BLaER1 treated with 17β-estradiol and CSF1 and Interleukin-3, amounts not matched to agents 10 nM and 100 nM (cell line): ENCODE data around the gene MSX1.
A peak's percentile ranks its signal among the peaks of the same experiment; 100 is the strongest.

Source experiments
- H3K27ac ChIP-seq, 11 experiments: shearing (Covaris generic); formaldehyde crosslinking; 2 replicates each; pipeline ENCODE4 v1.8.1; 2022
- H3K27me3 ChIP-seq, 11 experiments: shearing (Covaris generic); formaldehyde crosslinking; 2 replicates each; pipeline ENCODE4 v1.8.1; 2022
- H3K36me3 ChIP-seq, 11 experiments: shearing (Covaris generic); formaldehyde crosslinking; 2 replicates each; pipeline ENCODE4 v1.8.1; 2022
- H3K4me1 ChIP-seq, 10 experiments: shearing (Covaris generic); formaldehyde crosslinking; 2 replicates each; pipeline ENCODE4 v1.8.1; 2022
- H3K4me2 ChIP-seq, 11 experiments: shearing (Covaris generic); formaldehyde crosslinking; 2 replicates each; pipeline ENCODE4 v1.8.1; 2022
- H3K4me3 ChIP-seq, 10 experiments: shearing (Covaris generic); formaldehyde crosslinking; 2 replicates each; pipeline ENCODE4 v1.8.1; 2022
- H3K9ac ChIP-seq, 11 experiments: shearing (Covaris generic); formaldehyde crosslinking; 2 replicates each; pipeline ENCODE4 v1.8.1; 2022
- H3K9me3 ChIP-seq, 11 experiments: shearing (Covaris generic); formaldehyde crosslinking; replicated peaks in 1 of 11; 2 replicates each; pipeline ENCODE4 v1.8.1; 2022
- H4K20me1 ChIP-seq, 11 experiments: shearing (Covaris generic); formaldehyde crosslinking; 2 replicates each; pipeline ENCODE4 v1.8.1; 2022
- Cebpa-rat ChIP-seq, 11 experiments: shearing (Covaris generic); IDR thresholded peaks; 2 replicates each; pipeline ENCODE4 v1.8.1; 2022

Gene MSX1

DNA sequence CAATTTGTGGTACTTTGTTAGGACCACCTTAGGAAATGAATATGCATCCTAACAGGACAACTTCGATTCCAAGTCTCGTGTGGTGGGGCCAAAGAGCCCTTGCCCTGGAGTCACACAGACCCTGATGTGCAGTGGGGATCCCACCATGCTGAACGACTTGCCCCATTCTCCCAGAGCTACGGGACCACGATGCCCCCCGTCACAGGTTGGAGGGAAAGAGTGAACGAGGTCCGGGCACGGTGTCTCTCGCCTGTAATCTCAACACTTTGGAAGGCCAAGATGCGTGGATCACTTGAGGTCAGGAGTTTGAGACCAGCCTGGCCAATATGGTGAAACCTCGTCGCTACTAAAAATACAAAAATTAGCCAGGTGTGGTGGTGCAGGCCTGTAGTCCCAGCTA is 14.4 kb upstream of the MSX1 start:
- H3K27ac ChIP-seq = no peak overlapping the region
- no peak overlapping the region for H3K4me2 ChIP-seq
- H3K4me1 ChIP-seq = peaks cover 9 to 25% (median 17%) of the 10 kb centered on the region in 10 experiments
- no peak overlapping the region for H3K9ac ChIP-seq
- H3K27me3 ChIP-seq = peaks cover 0 to 13% (median 6%) of the 10 kb centered on the region in 11 experiments; a peak in 13 of 22 replicates
- no peak overlapping the region for H3K4me3 ChIP-seq
- H3K9me3 ChIP-seq = no peaks in the 10 kb centered on the region
- TF ChIP-seq Cebpa-rat (IDR thresholded peaks at IDR 0.05) = no peak
- H3K36me3 ChIP-seq = no peaks in the 10 kb centered on the region
- peaks cover 0 to 8% (median 0%) of the 10 kb centered on the region in 11 experiments; a peak in 5 of 22 replicates for H4K20me1 ChIP-seq

DNA sequence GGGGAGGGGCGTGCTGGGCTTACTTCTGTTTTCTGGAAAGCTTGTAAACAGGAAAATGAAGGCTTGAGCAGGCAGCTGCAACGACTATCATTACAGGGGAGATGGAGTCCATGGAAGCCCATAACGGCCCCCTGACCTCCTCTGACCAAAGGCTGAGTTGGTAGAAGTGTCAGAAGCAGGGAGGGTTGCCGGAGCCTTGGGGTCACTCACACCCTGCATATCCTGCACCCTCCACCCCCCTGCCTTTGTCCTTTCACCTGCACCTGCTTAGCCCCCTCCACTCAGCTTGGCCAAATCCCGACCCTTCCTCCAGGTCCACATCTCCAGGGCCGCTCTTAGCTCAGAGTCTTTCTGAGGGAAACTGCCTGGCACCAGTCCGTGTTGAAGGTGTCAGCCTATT is 12.5 kb upstream of the MSX1 start:
- Histone ChIP-seq H3K36me3 (no peaks in the 10 kb centered on the region), H4K20me1 (peaks cover 0 to 25% (median 2%) of the 10 kb centered on the region in 11 experiments; a peak in 7 of 22 replicates), H3K27me3 (peaks cover 17 to 33% (median 23%) of the 10 kb centered on the region in 11 experiments), H3K27ac (no peak overlapping the region), H3K4me2 (peak overlapping the region; percentile 41 to 74 (median 63)), H3K9ac (no peak overlapping the region), H3K4me3 (no peak overlapping the region), H3K9me3 (no peaks in the 10 kb centered on the region), H3K4me1 (peaks cover 9 to 23% (median 16%) of the 10 kb centered on the region in 10 experiments)
- no peak for TF ChIP-seq Cebpa-rat (IDR thresholded peaks at IDR 0.05)

DNA sequence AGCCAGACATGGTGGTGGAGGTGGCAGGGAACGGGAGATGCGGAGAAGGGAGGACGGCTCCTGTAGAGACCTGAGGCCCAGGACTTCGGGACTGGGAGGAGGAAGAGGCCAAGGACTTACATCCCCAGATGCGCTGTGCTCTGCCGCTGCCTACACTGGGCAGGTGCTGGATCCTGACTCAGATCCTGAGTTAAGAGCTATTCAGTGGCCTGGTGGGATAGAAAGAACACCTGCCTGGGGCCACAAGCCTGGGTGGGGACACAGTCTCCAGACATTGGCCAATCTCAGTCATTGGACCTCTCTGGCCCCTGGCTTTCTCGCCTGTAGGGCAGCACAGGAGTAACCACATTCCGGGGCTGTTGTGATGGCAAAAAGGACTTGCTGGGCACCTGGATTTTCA is 10.9 kb upstream of the MSX1 start:
- Histone ChIP-seq H3K27ac (no peak overlapping the region), H3K9ac (no peak overlapping the region), H3K9me3 (no peaks in the 10 kb centered on the region), H3K36me3 (no peaks in the 10 kb centered on the region), H3K4me3 (no peak overlapping the region), H4K20me1 (peaks cover 0 to 40% (median 17%) of the 10 kb centered on the region in 11 experiments; a peak in 16 of 22 replicates), H3K27me3 (peaks cover 32 to 48% (median 39%) of the 10 kb centered on the region in 11 experiments), H3K4me1 (peaks cover 15 to 32% (median 28%) of the 10 kb centered on the region in 10 experiments), H3K4me2 (no peak overlapping the region)
- no peak for TF ChIP-seq Cebpa-rat (IDR thresholded peaks at IDR 0.05)

DNA sequence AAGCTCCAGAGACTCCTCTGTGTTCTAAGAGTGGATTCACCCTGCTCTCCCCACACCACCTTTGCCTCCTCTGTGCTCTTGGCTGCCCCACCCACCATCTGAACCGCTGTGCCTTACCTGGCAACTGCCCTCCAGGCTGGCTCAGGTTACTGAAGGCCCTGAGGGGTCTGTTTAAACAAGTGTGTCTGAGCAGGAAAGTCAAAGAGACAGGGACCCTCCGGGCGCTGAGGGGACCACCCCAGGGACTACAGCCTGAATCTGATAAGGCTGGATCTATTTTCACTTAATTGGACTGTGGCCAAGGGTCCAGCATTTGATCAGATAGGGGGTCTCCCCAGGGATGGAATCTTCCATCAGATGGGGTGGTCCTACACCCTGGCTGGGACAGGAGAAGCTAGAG is 10.4 kb upstream of the MSX1 start:
- Histone ChIP-seq H3K4me2 (no peak overlapping the region), H3K27ac (no peak overlapping the region), H3K9me3 (no peaks in the 10 kb centered on the region), H3K9ac (no peak overlapping the region), H3K27me3 (peaks cover 38 to 54% (median 44%) of the 10 kb centered on the region in 11 experiments), H3K4me3 (no peak overlapping the region), H4K20me1 (peaks cover 0 to 46% (median 21%) of the 10 kb centered on the region in 11 experiments; a peak in 16 of 22 replicates), H3K36me3 (no peaks in the 10 kb centered on the region), H3K4me1 (peaks cover 17 to 35% (median 30%) of the 10 kb centered on the region in 10 experiments)
- no peak for TF ChIP-seq Cebpa-rat (IDR thresholded peaks at IDR 0.05)

GRCh38 chr4:4849524-4850193 is 9.8 kb upstream of the MSX1 start:
- TF ChIP-seq Cebpa-rat (IDR thresholded peaks at IDR 0.05) = no peak
- H4K20me1 ChIP-seq = peaks cover 0 to 51% (median 27%) of the 10 kb centered on the region in 11 experiments; a peak in 17 of 22 replicates
- no peak overlapping the region for H3K9ac ChIP-seq
- H3K36me3 ChIP-seq = no peaks in the 10 kb centered on the region
- H3K4me1 ChIP-seq = peaks cover 20 to 35% (median 30%) of the 10 kb centered on the region in 10 experiments
- peaks cover 43 to 59% (median 50%) of the 10 kb centered on the region in 11 experiments for H3K27me3 ChIP-seq
- no peak overlapping the region for H3K4me2 ChIP-seq
- no peaks in the 10 kb centered on the region for H3K9me3 ChIP-seq
- H3K4me3 ChIP-seq = no peak overlapping the region
- no peak overlapping the region for H3K27ac ChIP-seq

- H3K4me3 ChIP-seq = no peak overlapping the region
- no peak overlapping the region for H3K4me2 ChIP-seq
- H4K20me1 ChIP-seq = peaks cover 0 to 63% (median 40%) of the 10 kb centered on the region in 11 experiments; a peak in 19 of 22 replicates
- no peak overlapping the region for H3K9ac ChIP-seq
- TF ChIP-seq Cebpa-rat (IDR thresholded peaks at IDR 0.05) = no peak
- no peak overlapping the region for H3K27ac ChIP-seq
- H3K27me3 ChIP-seq = peaks cover 58 to 74% (median 64%) of the 10 kb centered on the region in 11 experiments
- peaks cover 25 to 37% (median 28%) of the 10 kb centered on the region in 10 experiments for H3K4me1 ChIP-seq
- no peaks in the 10 kb centered on the region for H3K9me3 ChIP-seq
- no peaks in the 10 kb centered on the region for H3K36me3 ChIP-seq
Measured at GRCh38 chr4:4851081-4851480, 8.4 kb upstream of the MSX1 start.

DNA sequence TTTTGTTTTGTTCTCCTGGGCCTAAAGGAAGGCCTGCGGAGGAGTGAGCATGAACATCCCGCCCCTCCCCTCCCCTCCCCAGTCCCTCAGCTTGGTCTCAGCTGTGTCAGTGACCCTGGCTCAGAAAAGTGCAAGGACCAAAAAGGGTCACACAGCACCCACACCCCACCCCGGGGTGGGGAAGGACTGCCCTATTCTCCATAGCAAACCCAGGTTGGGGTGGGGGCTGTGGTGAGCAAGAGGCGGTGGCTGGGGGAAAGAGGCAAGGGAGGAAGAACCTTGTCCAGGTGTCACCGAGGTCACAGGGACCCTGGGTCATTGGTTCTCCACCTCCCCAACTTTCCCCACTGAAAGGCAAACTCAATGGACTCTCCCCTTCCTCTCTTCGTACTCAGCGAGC is 7.6 kb upstream of the MSX1 start:
- no peak overlapping the region for H3K9ac ChIP-seq
- H3K36me3 ChIP-seq = no peaks in the 10 kb centered on the region
- peaks cover 24 to 36% (median 27%) of the 10 kb centered on the region in 10 experiments for H3K4me1 ChIP-seq
- H4K20me1 ChIP-seq = peaks cover 0 to 70% (median 48%) of the 10 kb centered on the region in 11 experiments; a peak in 19 of 22 replicates
- H3K27ac ChIP-seq = no peak overlapping the region
- H3K4me3 ChIP-seq = no peak overlapping the region
- peak overlapping the region in 2 of 11 experiments; percentile 89 to 98; a peak in 3 of 22 replicates for H3K4me2 ChIP-seq
- TF ChIP-seq Cebpa-rat (IDR thresholded peaks at IDR 0.05) = no peak
- H3K27me3 ChIP-seq = peaks cover 66 to 82% (median 72%) of the 10 kb centered on the region in 11 experiments
- H3K9me3 ChIP-seq = no peaks in the 10 kb centered on the region

DNA sequence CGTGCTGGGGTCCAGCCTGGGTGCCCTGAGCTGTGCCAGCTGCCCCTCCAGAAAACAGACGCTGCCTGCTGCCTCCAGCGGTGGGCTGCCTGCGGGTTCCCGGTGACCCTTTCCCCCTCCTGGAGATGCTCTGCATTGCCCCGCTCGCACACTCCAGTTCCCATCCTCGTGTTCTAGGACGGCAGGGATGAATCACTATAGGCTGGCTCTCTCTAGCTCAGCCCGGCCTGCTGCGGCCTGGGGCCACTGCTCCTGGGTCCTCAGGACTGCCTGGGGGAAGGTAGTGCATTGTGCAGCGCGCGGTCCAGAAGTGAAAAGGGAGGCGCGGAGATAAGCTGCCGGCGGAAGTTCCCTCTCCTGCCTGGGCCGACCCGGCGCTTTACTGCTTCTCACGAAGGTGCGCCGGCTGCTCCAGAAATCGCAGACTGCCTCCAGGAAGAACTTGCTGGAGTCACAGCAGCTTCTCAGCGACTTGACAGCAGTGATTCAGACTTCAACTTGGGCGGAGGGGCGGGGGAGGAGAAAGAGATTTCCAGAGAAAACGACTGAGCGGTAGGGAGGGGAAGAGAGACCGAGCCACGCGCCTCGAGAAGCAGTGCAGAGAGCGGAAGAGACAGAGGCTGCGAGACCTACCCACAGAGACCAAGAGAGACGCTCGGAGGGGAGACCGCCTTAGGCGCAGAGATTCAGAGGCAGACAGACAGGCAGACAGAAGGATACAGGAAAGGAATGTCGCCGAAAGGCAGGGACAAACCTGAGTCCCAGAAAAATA is 6.7 kb upstream of the MSX1 start:
- peaks cover 75 to 91% (median 81%) of the 10 kb centered on the region in 11 experiments for H3K27me3 ChIP-seq

More for the DNA sequence above, 6.7 kb upstream of the MSX1 start:
- H3K4me3 ChIP-seq = peak overlapping the region; percentile 28 to 63 (median 46)
- H3K4me1 ChIP-seq = peaks cover 19 to 39% (median 24%) of the 10 kb centered on the region in 10 experiments; a peak in 19 of 20 replicates
- peaks cover 0 to 78% (median 55%) of the 10 kb centered on the region in 11 experiments; a peak in 19 of 22 replicates for H4K20me1 ChIP-seq
- H3K36me3 ChIP-seq = no peaks in the 10 kb centered on the region
- peak overlapping the region; percentile 73 to 98 (median 83) for H3K4me2 ChIP-seq
- no peak for TF ChIP-seq Cebpa-rat (IDR thresholded peaks at IDR 0.05)
- H3K9me3 ChIP-seq = peaks cover 0 to 7% (median 0%) of the 10 kb centered on the region in 11 experiments; a peak in 5 of 22 replicates
- no peak overlapping the region for H3K27ac ChIP-seq
- H3K9ac ChIP-seq = peak overlapping the region in 6 of 11 experiments; percentile 2 to 33 (median 14); a peak in 8 of 22 replicates
